HG02763 (cell line): ENCODE data around the gene ADNP.

Experiments used
- ATAC-seq: cut with Tn5 transposase; IDR thresholded peaks from one replicate; pipeline ENCODE4 v1.9.1; 2021; ENCODE audit warnings: mild to moderate bottlenecking, moderate library complexity; ENCODE audit not compliant: unreplicated experiment

The ADNP gene

GRCh38 chr20:50852085-50852484 is 79.2 kb downstream of the ADNP start:
- no peak for ATAC-seq

- no peak for ATAC-seq
Observed at GRCh38 chr20:50850721-50851286, 80.4 kb downstream of the ADNP start.

- no peak for ATAC-seq
Observed at GRCh38 chr20:50848846-50849673, 82.2 kb downstream of the ADNP start.

GRCh38 chr20:50848341-50848808 is 82.9 kb downstream of the ADNP start:
- no peak for ATAC-seq

GRCh38 chr20:50845566-50846215 is 85.5 kb downstream of the ADNP start:
- no peak for ATAC-seq

GRCh38 chr20:50844430-50845100 is 86.7 kb downstream of the ADNP start:
- ATAC-seq, result peak; percentile 81

- no peak for ATAC-seq
Observed at GRCh38 chr20:50843331-50844276, 87.6 kb downstream of the ADNP start.

GRCh38 chr20:50842821-50843220 is 88.4 kb downstream of the ADNP start:
- no peak for ATAC-seq
